Measurements from ENCODE around the gene POU3F3.

Gene POU3F3

DNA sequence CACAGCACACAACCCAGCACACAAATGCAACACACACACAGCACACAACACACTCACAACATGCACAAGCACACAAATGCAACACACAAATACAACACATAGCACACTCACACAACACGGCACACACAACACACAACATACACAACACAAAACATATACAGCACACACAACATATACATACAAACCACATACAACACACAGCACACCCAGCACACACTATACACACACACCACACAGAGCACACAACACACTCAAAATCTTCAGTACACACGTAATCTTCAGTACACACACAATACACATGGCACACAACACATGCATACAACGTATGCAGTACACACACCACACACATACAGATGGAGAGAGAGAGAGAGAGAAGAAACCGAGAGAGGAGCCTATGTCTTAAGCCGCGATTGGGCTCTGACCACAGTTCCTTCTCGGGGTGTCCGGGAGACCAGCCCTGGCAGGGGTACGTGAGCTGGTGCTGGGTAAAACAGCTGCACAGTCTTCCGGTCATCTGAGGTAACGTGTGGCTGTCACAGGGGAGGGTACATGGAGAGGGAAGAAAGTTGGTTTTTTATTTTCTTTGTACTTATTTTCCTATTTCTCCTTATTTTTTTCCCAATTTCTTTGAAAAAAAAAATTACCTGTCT lies 25.1 kb downstream of the POU3F3 start:
- DNase-seq, result no peak

DNA sequence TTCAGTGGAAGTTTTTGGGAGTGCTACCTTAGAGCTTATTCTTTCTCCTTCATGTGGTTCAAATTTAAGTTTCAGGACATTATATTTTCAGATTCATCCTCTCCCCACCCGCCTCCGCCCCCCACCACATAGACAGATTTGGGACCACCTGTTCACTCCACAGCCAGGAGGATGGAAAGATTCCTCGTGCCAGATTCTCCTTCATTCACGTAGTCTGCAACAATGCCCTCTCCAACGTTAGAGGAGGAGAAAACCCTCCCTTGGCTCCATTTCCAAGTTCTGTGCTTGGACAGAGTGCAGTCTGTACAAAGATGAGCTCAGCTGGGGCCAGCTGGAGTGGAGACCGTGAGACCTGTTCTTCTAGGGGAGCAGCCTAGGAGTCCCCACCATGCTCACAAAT lies 26.2 kb downstream of the POU3F3 start:
- DNase-seq, result no peak

GRCh38 chr2:104883357-104883756 lies 29.4 kb downstream of the POU3F3 start:
- no peak for DNase-seq

DNA sequence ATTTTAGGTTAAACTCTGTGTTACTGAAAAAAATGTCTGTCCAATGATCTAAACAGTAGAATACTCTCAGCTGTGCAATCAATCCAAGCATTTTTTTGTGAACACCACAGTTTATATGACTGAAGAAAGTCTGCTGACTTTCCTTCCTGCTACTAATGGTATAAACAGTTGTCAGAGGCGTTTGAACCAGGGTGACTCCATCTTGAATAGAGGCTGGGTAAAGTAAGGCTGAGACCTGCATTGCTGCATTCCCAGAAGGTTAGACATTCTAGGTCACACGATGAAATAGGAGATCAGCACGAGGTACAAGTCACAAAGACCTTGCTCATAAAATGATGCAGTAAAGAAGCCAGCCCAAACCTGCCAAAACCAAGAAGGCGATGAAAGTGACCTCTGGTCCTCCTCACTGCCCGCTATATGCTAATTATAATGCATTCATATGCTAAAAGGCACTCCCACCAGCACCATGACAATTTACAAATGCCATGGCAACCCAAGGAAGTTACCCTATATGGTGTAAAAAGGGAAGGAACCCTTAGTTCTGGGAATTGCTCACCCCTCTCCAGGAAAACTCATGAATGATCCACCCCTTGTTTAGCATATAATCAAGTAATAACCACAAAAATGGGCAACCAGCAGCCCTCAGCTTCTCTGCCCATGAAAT lies 31.3 kb downstream of the POU3F3 start:
- no peak for DNase-seq

GRCh38 chr2:104887676-104888075 lies 33.8 kb downstream of the POU3F3 start:
- no peak for DNase-seq

DNA sequence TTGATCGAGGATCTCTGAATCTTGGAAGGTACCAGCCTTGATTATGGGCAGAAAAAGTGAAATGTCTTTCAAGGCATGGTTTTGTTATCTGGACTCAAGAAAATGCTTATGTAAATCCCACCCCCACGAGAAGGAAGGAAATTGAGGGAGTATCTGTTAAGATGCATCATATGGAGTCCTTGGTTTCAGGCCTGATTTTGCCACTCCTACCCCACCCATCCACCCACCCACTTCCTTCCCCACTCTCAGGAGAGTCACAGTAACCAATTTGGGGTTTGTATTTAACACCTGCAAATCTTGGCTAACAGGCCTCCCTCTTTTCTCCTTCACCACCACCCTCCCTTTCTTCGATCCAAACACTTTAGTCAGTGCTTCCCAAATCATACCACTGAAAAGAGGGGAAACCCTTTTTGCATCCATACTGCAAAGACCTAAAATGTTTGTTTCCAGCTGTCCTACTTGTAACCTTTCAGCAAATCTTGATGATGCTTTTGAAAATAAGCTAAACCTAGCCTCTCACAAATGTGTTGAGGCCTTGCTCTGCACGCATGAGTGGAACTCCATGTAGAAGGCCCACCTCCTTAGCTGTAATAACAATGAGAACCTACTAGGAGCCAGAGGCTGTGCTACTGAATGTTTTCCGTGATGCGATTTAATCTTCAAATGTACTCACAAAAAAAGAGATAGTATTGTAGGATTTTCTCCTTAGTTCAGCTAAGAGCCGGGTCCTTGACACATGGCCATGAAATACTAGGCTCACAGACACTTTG lies 34.8 kb downstream of the POU3F3 start:
- DNase-seq, result no peak

GRCh38 chr2:104889291-104889959 lies 35.5 kb downstream of the POU3F3 start:
- DNase-seq, result no peak

DNA sequence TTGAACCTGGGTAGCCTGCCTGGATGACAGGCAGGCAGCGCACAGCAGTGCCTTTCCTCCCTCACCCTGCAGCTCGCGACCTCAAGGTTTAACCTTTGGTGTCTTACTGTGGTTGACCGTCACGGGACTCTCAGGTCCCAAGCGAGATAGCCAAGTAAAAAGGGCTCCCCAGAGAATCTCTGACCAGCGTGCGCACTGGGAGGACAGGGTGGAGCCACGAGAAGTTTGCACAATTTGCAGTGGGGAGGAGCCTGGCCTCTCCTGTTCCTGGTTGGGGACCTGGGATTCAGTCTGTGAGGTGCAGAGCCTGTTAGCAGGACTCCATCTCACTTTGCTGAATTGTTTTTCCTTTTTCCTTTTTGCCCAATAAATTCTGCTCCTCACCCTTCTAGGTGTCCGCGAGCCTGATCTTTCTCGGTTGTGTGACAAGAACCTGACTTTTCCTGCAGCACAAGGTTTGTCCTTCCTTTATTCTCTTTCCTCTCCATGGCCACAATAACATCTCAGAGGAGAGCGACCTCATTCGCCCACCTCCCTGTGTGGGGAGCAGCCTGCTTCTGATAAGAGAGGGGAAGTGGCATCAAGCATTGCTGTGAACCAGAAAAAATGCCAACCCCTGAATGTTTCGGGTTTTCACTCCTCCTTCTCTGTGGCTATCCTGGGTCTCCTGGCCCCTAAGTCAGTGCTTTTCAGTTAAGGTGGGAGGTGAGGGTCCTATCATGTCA lies 36.2 kb downstream of the POU3F3 start:
- DNase-seq, result no peak

GRCh38 chr2:104890685-104891069 lies 36.8 kb downstream of the POU3F3 start:
- DNase-seq, result no peak

GRCh38 chr2:104891145-104891544 lies 37.2 kb downstream of the POU3F3 start:
- DNase-seq, result no peak

DNA sequence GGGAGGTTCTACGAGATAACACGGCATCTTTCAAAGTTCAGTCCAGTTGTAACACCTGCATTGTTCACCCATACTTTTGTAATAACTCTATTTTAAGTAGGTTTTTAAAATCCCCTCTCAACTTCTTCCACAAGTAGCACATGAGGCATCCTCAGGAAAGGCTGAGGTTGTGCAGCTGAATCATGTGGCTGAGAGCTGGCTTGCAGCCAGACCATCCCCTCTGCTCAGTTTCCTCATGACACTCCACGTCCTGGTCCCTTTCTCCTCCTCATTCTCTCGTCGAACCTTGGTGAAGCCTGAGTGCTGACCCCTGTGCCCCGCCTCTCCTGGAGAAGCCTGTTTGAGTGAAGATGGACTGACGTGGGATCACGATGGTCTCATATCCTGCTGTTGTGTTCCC lies 42.5 kb downstream of the POU3F3 start:
- no peak for DNase-seq

DNA sequence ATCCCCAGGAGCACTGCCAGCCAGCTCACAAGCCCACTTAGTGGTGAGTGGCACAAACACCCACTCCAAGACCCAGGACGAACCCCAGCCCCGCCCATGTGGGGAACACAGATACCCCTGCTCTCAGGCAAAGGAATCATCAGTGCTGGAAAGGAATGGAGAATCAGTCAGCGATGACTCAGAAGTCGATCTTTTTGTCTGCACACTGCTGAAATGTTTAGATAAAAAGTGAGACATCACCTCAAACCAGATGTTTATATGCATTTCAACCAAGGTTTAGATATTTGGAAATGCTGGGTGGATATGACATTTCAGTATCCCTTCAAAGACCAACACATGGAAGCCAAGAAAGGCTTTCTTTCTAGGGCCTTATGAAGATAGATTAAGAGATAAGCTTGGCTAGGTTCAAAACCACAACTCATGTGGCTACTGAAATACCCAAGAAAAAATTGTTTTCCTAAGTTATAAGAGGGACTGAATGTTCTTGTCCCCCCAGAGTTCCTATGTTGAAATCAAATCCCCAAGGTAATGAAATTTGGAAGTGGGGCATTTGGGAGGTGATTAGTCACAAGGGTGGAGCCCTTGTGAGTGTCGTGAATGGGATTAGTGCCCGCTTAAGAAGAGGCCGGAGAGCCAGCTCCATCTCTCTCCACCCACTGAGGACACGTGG lies 43.7 kb downstream of the POU3F3 start:
- DNase-seq, result no peak

DNA sequence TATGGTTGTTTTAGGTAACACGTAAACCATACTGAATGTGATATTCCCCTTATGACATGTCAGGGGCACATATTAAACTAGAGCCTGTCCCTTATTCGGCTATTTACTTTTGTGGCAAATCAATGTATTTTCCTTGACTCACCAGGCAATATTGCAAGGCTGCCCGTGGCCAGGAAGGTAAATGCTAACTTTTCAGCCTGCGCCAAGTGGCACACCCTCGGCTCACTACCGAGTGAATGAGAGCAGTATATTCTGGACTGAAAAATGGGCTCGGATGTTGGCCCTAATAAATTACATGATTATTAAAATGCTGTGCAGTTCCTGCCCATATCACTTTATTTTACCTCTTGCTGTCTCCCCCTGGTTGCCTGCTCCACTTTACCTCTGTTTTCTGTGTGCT lies 46.7 kb downstream of the POU3F3 start:
- DNase-seq, result no peak

DNA sequence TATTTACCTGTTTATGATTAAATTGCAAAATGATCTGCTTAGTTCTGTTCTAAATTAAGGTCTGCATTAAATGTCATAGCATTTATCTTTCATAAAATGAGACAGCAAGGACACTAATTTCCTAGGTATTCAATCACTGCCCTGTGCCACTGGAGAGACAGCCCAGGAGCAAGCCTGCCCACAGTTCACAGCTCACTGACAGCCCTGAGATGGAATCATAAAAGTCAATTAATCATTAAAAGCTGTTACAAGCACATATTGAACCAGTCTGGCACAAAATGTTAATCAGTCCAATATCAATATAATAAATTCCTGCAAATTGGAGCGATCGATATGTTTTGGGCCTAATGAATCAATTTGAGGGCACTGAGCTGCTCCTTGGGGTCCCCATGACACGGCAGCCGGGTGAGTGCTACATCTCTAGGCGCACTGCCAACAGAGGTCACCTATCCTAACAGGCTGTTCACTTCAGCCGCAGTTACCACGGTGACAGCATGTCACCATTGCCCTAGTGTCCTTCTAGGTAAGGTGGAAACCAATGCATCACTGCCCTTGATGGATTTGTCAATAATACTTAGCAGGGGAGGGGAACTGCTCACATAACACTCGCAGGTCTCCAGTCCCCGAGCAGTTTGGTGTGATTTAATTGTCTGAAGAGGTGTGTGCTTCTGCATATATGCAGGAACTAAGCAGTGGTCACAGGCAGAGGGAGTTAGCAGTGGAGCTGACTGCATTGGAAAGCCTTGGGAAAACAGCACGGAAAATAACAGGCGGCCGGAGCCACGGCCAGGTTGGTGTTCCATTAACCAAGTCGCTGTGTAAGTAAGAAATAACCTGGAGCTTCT lies 47.3 kb downstream of the POU3F3 start:
- no peak for DNase-seq

- DNase-seq, result no peak
These were observed 48.4 kb downstream of the POU3F3 start for GRCh38 chr2:104902317-104902716.
